Endothelial cell of umbilical vein (primary cell): ENCODE measurements around the gene LMTK3.

ENCODE experiments used
- POLR2A ChIP-seq: IDR thresholded peaks from 2 replicates; pipeline ENCODE4 v1.6.1; 2012; ENCODE audit warnings: low read depth, mild to moderate bottlenecking, control low read depth, low read length
- POLR2AphosphoS5 ChIP-seq: IDR thresholded peaks from 2 replicates; pipeline ENCODE4 v1.6.1; 2012; ENCODE audit warnings: low read depth, mild to moderate bottlenecking, control low read depth, low read length, moderate library complexity; ENCODE audit not compliant: insufficient read depth
- TF ChIP-seq, protein P1 (sequence below), 2 donors: IDR thresholded peaks; 1 replicate in 1 of 2; 2 replicates in 1 of 2; pipeline ENCODE4 v1.5.1; 2011; ENCODE audit warnings: low read length in 2 of 2, mild to moderate bottlenecking in 2 of 2, moderate library complexity in 2 of 2, control low read depth in 1 of 2, inconsistent platforms in 1 of 2, low read depth in 1 of 2; ENCODE audit not compliant: insufficient read depth in 1 of 2; ENCODE audit errors: extremely low read depth in 1 of 2

DNA sequence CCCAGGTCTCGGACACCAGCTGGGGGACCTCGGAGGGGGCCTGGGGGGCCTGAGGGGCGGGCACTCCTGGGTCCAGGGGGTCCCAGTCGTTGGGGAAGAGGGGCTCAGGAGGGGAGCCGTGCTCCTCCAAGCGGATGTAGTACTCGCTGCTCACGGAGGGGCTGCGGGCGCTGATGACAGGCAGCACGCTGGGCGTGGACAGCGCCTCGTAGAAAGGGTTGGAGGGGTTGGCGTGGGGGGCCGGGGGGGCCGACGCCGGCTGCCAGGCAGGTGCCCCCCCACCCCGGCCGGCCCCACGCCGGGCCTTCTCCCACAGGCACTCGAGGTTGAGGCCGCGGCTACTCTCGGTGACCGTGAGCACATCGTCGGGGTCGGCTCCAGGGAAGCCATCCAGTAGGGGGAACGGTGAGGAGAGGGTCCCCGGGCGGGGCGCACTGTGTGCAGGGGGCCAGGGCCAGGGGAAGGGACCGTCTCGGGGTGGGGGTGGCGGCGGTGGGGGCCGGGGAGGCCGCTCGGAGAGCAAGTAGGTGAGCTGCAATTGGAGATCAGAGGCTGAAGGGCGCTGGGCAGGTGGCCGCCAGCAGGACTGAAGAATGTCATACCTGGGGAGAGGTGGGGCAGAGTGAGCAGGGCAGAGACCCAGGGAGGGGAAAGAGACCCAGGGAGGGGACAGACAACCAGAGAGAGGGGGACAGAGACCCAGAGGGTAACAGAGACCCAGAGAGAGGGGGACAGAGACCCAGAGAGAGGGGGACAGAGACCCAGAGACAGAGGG is 12.1 kb downstream of the LMTK3 start:
- no peak for TF ChIP-seq POLR2AphosphoS5
- TF ChIP-seq, protein P1, sequence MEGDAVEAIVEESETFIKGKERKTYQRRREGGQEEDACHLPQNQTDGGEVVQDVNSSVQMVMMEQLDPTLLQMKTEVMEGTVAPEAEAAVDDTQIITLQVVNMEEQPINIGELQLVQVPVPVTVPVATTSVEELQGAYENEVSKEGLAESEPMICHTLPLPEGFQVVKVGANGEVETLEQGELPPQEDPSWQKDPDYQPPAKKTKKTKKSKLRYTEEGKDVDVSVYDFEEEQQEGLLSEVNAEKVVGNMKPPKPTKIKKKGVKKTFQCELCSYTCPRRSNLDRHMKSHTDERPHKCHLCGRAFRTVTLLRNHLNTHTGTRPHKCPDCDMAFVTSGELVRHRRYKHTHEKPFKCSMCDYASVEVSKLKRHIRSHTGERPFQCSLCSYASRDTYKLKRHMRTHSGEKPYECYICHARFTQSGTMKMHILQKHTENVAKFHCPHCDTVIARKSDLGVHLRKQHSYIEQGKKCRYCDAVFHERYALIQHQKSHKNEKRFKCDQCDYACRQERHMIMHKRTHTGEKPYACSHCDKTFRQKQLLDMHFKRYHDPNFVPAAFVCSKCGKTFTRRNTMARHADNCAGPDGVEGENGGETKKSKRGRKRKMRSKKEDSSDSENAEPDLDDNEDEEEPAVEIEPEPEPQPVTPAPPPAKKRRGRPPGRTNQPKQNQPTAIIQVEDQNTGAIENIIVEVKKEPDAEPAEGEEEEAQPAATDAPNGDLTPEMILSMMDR (IDR thresholded peaks at IDR 0.05; ENCODE audit: extremely low read depth in 1 of 2, insufficient read depth in 1 of 2, low read depth in 1 of 2, low read length in 2 of 2): no peak
- TF ChIP-seq POLR2A: no peak
